IPS-15b (cell line): ENCODE data around the gene AGAP3.

Source experiments
- H3K27me3 ChIP-seq: one replicate; pipeline ENCODE4 v1.6.1; 2013; ENCODE audit warnings: low read length; ENCODE audit not compliant: control insufficient read depth, insufficient read depth
- H3K36me3 ChIP-seq: one replicate; pipeline ENCODE4 v1.6.1; 2013; ENCODE audit warnings: low read length; ENCODE audit not compliant: control insufficient read depth, insufficient read depth
- H3K4me1 ChIP-seq: one replicate; pipeline ENCODE4 v1.6.1; 2013; ENCODE audit warnings: mild to moderate bottlenecking, low read length; ENCODE audit not compliant: control insufficient read depth, insufficient read depth
- H3K4me3 ChIP-seq: one replicate; pipeline ENCODE4 v1.5.1; 2013; ENCODE audit warnings: low read depth, low read length
- H3K9ac ChIP-seq: one replicate; pipeline ENCODE4 v1.6.1; 2013; ENCODE audit warnings: low read depth, mild to moderate bottlenecking, low read length
- H3K9me3 ChIP-seq: one replicate; pipeline ENCODE4 v1.6.1; 2013; ENCODE audit warnings: mild to moderate bottlenecking, low read length; ENCODE audit not compliant: control insufficient read depth, insufficient read depth

AGAP3 gene

DNA sequence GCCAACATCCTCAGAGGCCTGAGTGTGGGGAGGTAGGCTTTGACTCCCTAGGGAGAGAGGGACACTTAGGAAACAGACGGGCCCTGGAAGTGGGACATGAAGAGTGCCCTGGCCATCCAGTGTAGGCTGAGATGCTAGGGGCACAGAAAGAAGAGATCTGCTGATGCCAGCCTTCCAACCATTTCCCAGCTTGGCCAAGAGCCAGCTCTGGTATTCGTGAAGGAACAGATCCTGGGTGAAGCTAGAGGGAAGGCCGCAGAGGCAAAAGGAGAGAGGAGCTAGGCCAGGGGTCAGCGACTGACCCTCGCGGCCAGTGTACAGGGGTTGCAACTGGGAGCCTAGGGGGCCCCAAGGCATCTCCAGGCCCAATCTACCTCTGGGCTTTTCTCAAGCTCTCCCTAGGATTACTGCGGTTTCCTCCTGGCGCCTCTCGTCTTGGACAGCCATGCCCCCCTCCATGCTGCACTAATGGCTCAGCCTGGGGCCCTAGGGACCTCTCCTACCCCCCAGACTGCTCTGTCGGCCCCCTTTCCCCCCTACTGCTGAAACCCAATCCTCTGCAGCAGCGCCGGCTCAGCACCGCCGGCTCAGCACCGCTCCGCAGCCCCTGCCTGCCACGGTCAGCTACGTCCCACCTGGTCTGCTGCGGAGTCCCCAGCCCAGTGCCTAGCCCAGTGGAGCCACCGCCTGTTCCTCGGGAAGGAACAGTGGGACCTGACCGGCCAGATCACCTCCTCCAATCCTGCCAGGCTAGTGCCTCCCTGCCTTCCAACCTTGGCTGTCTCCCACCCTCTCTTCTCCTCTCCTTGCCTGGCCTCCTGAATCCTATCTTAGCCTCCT is 38.1 kb upstream of the AGAP3 start, which contains the start of gene ASIC3:
TSS of gene ASIC3 (plus strand) at position 556 of the 840 bp plus-strand sequence. CDS start 355 bp downstream, outside the sequence.
- H3K9ac ChIP-seq: peak within 1 kb of the TSS; percentile 24
- H3K9me3 ChIP-seq: no peaks in the 10 kb centered on the region
- H3K27me3 ChIP-seq: peaks cover 25% of the 10 kb centered on the region
- H3K36me3 ChIP-seq: no peaks in the 10 kb centered on the region
- H3K4me3 ChIP-seq: no peak within 1 kb of the TSS
- no peaks in the 10 kb centered on the region for H3K4me1 ChIP-seq

GRCh38 chr7:151048911-151049463 is 37.3 kb upstream of the AGAP3 start:
- no peaks in the 10 kb centered on the region for H3K36me3 ChIP-seq
- H3K27me3 ChIP-seq: peaks cover 25% of the 10 kb centered on the region
- H3K4me1 ChIP-seq: no peaks in the 10 kb centered on the region
- peak overlapping the region; percentile 24 for H3K9ac ChIP-seq
- H3K9me3 ChIP-seq: no peaks in the 10 kb centered on the region
- H3K4me3 ChIP-seq: no peak overlapping the region

- Histone ChIP-seq H3K4me1 (no peaks in the 10 kb centered on the region), H3K4me3 (peak overlapping the region; percentile 22), H3K9me3 (no peaks in the 10 kb centered on the region), H3K9ac (no peak overlapping the region), H3K27me3 (peaks cover 30% of the 10 kb centered on the region), H3K36me3 (no peaks in the 10 kb centered on the region)
Observed at GRCh38 chr7:151051108-151051507, 35.2 kb upstream of the AGAP3 start.

DNA sequence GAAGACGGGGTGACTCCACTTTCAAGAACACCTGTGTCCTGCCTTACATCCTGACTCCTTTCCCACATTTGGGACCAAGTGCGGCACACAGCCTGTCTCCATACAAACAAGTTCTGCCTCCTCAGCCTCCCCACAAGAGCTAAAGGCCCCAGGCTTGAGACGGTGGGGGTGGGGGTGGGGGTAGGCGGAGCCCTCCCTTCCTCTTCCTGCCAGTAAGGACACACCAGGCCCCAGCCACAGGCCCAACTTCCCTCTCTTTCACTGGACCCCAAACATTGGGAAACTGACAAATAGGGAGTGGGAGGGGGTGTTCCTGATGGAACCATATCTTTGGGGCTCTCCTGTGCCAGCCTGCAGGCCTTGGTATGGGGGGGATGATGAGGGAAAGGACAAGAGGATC is 33.2 kb upstream of the AGAP3 start:
- no peak overlapping the region for H3K9ac ChIP-seq
- H3K27me3 ChIP-seq: peaks cover 38% of the 10 kb centered on the region
- no peaks in the 10 kb centered on the region for H3K9me3 ChIP-seq
- H3K36me3 ChIP-seq: no peaks in the 10 kb centered on the region
- no peaks in the 10 kb centered on the region for H3K4me1 ChIP-seq
- H3K4me3 ChIP-seq: no peak overlapping the region

GRCh38 chr7:151053751-151054150 is 32.5 kb upstream of the AGAP3 start:
- Histone ChIP-seq H3K4me3 (no peak overlapping the region), H3K36me3 (no peaks in the 10 kb centered on the region), H3K27me3 (peaks cover 38% of the 10 kb centered on the region), H3K9ac (no peak overlapping the region), H3K4me1 (no peaks in the 10 kb centered on the region), H3K9me3 (no peaks in the 10 kb centered on the region)

DNA sequence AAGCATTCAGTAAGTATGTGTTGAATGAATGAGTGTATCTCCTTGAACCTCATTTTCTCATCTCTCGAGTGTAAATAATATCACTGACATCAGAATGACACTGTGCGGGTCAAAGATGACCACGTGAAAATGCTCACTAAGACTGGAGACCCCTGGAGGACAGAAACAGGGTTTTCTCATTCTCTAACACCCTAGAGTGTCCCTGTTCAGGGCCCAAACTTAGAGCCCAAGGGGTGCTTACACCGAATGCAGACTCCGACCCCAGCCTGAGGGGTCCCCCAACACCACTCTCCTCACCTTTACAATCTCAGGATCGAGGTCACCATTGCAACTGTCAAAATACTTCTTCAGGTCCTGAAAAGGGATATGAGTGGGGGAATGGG is 30.0 kb upstream of the AGAP3 start:
- Histone ChIP-seq H3K4me1 (no peaks in the 10 kb centered on the region), H3K4me3 (peak overlapping the region; percentile 89), H3K9me3 (no peaks in the 10 kb centered on the region), H3K36me3 (no peaks in the 10 kb centered on the region), H3K27me3 (peaks cover 32% of the 10 kb centered on the region), H3K9ac (no peak overlapping the region)

GRCh38 chr7:151056666-151057505 is 29.4 kb upstream of the AGAP3 start:
- Histone ChIP-seq H3K27me3 (peaks cover 27% of the 10 kb centered on the region), H3K4me3 (peak overlapping the region; percentile 89), H3K9ac (no peak overlapping the region), H3K36me3 (no peaks in the 10 kb centered on the region), H3K4me1 (no peaks in the 10 kb centered on the region), H3K9me3 (no peaks in the 10 kb centered on the region)

DNA sequence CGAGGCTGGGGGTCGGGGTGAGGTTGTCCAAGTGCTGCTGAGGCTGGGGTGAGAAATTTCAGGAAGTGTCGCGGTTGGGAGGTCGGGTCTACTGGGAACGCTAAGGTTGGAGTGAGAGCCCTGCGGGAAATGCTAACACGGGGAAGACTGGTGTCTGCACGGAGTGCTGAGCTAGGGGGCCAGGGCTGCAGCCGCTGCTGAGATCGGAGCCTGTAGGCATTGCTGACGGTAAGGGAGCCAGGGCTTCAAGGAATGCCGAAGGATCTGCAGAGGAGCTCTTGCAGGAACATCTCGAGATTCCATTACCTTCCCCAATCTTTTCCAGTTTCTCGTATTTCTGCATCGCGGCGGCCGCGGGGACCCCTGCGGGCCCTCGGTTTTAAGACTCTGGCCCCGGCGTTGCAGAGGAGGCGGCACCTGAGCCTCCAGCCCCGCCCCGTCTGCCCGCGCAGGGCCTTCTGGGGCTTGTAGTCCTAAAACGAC is 28.7 kb upstream of the AGAP3 start, which contains the start of gene CDK5:
TSS of gene CDK5 (minus strand) at position 392 of the 483 bp plus-strand sequence. CDS start at position 343, 49 bp downstream.
- Histone ChIP-seq H3K9ac (no peak within 1 kb of the TSS), H3K36me3 (no peaks in the 10 kb centered on the region), H3K4me1 (no peaks in the 10 kb centered on the region), H3K4me3 (peak within 1 kb of the TSS; percentile 89), H3K27me3 (peaks cover 22% of the 10 kb centered on the region), H3K9me3 (no peaks in the 10 kb centered on the region)

DNA sequence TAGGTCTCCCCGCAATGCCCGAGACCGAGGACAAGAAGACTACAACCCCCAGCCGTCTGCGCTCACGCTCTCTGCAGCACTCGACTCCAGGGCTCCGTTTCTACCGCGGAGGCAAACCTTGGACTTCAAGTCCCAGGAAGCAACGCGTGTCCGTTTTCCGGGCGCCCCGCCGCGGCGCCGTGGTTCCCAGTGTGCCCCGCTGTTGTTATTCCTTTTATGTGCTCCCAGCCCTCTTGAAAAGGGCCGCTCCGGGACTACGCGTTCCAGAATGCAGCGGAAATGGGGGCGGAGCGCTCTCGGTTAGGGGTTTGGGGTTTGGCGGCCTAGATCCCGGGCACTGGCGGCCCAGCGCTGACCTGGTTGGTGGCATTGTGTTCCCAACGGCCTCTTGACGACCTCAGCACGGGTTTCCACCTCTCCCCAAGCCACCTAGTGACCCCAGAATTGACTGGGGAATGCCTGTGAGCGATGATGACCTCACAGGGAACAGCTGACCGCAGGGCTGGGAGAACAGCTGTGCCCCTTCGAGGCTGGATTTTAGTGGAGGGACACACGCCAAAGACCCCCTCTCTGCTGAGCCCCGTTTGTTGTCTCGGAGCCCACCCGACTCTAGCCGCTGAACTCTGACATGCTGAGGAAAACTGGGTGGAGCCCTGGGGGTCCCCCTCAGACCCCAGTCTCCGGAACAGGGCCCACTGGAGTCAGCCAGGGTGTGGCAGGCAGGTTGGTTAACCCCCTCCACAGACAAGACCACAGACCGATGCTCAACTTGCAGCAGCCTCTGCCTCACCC is 28.1 kb upstream of the AGAP3 start:
- Histone ChIP-seq H3K4me1 (no peaks in the 10 kb centered on the region), H3K27me3 (peaks cover 19% of the 10 kb centered on the region), H3K9ac (no peak overlapping the region), H3K9me3 (no peaks in the 10 kb centered on the region), H3K4me3 (peak overlapping the region; percentile 89), H3K36me3 (no peaks in the 10 kb centered on the region)

- H3K9me3 ChIP-seq: no peaks in the 10 kb centered on the region
- peaks cover 19% of the 10 kb centered on the region for H3K27me3 ChIP-seq
- H3K9ac ChIP-seq: no peak overlapping the region
- H3K4me1 ChIP-seq: peaks cover 3% of the 10 kb centered on the region
- no peaks in the 10 kb centered on the region for H3K36me3 ChIP-seq
- peak overlapping the region; percentile 58 for H3K4me3 ChIP-seq
Observed at GRCh38 chr7:151058781-151059366, 27.4 kb upstream of the AGAP3 start.
